HG03025 (cell line): ENCODE results near the gene FGF14.

ENCODE experiments used
- ATAC-seq: cut with Tn5 transposase; IDR thresholded peaks from one replicate; pipeline ENCODE4 v1.9.1; 2021; ENCODE audit warnings: mild to moderate bottlenecking, moderate library complexity; ENCODE audit not compliant: unreplicated experiment, low FRiP score

The FGF14 gene

DNA sequence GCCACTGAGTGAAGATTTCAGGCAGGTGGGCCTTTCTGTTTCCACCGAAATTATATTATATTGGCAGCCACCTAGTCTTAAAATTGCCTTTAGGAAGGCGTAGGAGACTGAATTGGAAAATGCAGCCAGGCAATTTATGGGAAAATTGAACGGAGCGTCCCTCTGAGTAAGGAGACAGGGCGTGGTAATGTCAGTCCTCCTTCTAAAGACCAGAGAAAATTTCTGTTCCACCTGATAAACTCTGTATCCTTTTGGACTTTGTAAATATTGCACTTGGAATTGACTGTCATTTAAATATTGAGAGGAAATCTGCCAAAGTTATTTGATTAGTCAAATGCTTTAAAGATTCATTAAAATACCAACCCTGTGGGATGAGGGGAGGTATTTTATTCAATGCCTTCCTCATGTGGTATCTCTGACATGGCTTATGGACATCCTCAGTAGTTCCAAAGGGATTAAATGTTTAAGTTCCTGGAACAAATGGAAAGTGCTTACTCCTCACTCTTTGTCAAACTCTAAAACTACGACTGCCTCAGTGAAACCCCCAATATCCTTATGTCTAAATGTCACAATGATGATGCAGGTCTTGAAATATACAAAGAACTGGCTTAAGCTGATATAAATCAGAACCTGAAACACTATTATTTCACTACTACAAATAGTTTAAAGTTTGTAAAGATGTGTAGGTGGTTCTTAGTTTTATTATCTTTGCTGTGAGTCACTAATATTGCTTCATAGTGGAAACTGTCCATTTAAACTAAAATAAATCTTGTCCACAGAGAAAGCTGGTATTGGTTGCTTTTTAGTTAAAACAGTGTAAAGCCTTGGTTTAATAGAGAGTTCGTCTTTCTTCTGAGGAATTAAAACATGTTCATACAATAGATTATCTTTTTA is 203.2 kb downstream of the FGF14 start:
- no peak for ATAC-seq

DNA sequence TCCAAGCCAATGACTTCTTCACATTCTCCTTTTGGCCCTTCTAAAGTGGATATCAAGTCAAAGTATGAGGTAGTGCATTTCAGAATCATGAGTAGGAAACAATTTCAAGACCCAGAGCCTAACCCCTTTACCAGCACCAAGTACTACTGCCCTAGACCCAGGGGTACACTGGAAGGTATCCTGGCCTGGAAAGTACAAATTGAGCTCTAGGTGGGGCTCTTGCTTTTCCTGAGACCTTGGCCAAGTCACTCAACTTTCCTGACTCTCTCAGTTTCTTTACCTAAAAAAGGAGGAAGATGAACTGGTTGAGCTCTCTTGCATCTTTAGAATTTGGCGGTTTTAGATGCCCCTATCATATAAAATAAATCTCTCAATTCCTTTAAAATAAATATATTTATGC is 204.7 kb downstream of the FGF14 start:
- ATAC-seq, result no peak

DNA sequence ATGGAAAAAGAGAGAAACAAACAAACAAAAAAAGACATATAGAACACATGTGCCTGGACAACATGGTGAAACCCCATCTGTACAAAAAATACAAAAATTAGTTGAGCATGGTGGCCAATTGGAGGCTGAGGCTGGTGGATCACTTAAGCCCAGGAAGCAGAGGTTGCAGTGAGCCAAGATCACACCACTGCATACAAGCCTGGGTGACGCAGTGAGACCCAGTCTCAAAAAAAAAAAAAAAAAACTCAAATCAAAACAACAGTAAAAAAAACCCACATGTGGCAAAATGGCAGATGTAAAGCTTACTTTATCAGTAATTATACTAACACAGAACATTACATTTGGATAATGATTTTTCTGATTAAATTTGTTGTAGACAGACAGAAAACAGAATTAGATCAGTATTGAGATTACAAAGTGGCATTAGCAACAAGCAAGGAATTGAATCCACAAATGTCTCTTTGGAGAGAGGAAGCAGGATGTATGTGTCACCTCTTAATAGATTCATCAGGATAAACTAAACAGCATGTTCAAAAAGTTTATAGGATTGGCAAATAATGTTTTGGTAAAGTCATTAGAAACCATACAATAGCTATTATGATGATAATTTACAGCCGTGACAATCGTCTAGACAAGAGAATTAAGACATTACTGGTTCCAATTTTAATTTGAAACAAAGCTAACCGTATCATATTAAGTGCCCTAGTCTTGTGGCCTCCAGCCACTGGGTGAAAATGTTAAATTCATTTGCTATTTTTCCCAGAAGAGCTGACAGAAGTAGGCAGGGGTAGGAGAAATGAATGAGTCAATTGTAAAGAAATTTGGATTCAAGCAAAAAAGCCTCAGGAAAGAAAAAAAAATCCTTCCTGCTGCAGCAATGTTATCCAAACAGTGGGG is 206.0 kb downstream of the FGF14 start:
- ATAC-seq, result no peak

DNA sequence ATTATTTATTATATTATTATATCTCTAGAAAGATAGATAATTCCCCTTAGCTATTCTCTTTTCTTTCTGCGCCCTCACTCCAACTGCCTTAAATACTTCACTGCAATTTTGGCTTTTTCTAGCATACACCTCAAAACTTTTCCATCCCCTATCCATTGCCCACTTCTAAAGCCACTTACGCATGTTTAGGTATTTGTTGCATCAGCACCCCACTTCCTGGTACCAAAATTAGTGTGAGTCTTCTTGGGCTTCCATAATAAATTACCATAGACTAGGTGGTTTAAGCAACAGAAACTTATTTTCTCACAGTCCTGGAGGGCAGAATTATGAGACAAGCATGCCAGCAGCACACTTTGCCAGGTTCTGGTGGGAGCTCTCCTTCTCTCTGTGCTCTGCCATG is 209.0 kb downstream of the FGF14 start:
- ATAC-seq, result no peak

GRCh38 chr13:102191951-102192502 is 209.8 kb downstream of the FGF14 start:
- ATAC-seq, result no peak

DNA sequence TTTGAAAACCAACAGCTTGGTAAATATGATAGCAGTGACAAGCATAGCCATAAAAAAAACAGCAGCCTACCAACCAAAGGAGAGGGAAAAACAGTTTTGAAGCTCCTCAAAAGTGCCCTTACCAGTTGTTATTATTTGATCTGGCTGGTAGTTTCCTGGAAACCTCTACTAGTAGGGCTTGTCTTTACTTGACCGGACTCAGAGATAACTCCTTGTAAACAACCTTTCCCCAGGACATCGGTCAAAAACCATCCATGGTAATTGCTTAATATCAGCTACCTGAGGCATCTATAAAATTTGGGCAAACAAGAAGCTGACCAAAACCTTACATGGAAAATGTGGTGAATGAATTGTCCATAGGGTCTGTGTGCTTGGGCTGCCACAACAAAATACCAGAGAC is 210.9 kb downstream of the FGF14 start:
- no peak for ATAC-seq

GRCh38 chr13:102187313-102187712 is 214.5 kb downstream of the FGF14 start:
- no peak for ATAC-seq

- ATAC-seq, result no peak
These were observed 216.4 kb downstream of the FGF14 start for GRCh38 chr13:102185375-102185984.

- ATAC-seq, result no peak
These were observed 218.2 kb downstream of the FGF14 start for GRCh38 chr13:102183509-102184182.

DNA sequence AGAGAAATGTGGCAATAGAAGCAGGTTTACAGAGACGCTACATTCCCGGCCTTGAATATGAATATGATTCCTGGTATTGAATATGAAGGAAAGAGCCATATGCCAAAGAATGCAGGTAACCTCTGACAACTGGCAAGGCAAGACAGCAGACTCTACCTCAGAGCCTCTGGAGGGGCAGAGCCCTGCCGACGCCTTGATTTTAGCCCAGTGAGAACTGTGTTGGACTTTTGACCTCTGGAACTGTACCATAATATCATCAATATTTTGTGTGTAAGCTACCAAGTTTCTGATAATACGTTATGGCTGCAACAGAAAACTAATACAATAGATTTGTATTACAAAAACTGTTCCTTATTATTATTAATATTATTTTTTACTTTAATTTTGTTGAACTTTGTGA is 219.7 kb downstream of the FGF14 start:
- no peak for ATAC-seq

DNA sequence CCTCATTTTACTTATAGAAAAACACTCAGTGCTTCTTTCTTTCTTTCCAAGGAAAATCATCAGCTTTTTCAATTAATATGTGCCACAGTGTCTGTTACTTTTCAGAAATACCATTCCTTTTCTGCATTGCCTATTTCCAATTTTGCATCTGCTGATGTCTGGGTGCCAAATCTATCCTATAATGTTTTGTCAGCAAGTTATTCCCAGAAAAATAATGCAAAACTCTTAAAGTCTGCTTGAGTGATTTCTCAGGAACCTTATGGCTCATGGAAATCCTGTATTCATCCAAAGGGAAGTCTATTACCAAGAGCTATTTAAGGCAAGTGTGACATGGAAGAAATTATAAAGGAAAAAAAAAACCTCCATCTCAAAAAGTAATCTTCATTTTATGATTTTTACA is 224.4 kb downstream of the FGF14 start:
- ATAC-seq, result no peak

- ATAC-seq, result no peak
These were observed 225.0 kb downstream of the FGF14 start for GRCh38 chr13:102176846-102177245.

GRCh38 chr13:102172406-102172805 is 229.4 kb downstream of the FGF14 start:
- no peak for ATAC-seq

DNA sequence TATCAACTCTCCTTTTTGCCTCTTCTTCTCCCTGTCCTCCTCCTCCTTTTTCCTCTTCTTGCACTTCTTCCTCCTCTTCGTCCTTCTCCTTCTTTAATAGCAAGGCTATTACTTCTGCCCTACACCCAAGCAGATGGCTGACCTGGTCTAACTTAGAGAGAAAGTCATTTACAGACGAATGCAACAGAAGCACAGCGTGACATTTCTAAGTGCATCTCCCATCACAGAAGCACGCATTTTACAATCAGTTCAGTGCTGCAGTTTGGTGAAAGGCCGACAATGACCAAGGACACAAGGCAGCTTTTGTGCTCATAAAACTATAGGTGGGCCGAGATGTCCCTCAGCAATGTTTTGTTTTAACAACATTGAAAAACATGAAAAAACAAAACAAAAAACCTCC is 231.5 kb downstream of the FGF14 start:
- no peak for ATAC-seq

GRCh38 chr13:102169471-102170015 is 232.3 kb downstream of the FGF14 start:
- ATAC-seq, result no peak

GRCh38 chr13:102152790-102153189 is 249.1 kb downstream of the FGF14 start:
- no peak for ATAC-seq

GRCh38 chr13:102147353-102147752 is 254.5 kb downstream of the FGF14 start:
- ATAC-seq, result no peak

DNA sequence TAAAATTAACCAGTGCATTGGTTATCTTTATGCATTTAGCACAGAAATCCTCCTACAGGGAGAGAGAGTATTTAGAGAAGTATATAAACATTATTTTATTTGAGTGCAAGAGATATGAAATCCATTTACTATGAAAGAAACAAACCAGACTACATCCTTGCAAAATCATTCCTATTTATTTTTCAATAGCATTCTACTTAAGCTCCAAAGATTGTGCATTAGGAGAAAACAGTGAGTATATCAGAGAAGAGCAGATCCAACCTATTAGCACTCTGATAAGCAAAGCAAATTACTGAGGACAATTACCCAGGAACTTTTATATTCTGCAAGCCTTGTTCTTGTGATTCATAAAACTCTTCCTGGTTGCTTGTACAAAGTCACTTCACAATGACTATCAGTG is 256.1 kb downstream of the FGF14 start:
- ATAC-seq, result no peak

GRCh38 chr13:102142473-102142826 is 259.4 kb downstream of the FGF14 start:
- no peak for ATAC-seq
